ENCODE data around the gene ASNSD1. TPM values are rescaled to one million over a fixed set of nuclear protein-coding genes. Genes with fewer than 3 reads are reported as not detected.

Gene ASNSD1
- total and polyA plus RNA-seq, 9 of the 15 experiments (the other 6 are each of a cell fraction or from before 2014, with no cell fraction given): 23.9 to 56.4 (median 38.3) TPM

DNA sequence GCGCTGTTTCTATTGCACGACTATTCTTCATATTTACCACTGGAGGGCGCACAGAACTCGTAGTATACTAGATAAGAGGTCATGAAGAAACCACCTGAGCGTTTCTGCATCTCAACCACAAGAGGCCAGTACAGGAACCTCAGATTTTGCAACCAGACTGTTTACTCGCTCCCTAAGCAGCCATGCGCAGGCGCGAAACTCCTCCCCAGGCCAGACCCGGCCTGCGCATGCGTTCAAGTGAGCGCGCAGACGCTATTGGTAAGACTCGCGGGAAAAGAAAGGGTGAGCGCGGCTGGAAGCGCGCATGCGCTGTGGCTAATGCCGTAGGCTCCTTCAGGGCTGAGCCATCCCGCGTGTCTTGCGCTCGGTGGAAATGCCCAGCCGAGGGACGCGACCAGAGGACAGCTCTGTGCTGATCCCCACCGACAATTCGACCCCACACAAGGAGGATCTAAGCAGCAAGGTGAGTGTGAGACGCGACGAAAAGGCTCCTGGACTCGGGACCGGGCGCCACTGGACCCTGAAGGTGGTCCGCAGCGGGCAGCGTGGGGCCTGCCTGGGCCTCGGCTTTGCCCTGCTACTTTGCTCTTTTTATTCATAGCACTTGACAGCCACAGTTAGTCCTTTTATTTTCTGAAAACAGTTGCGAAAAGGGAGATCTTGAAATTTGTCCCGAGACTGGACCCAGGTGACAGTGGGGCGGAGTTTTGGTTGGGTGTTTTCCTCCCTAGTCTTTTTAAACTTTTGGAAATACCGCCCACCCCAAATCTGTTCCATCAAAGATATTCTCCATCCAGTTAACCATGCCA, at the start of gene ASNSD1 (continued):
- no peak for TF ChIP-seq SFPQ (IDR thresholded peaks at IDR 0.05; ENCODE audit: low read depth, low read length)
- TF ChIP-seq NR2C1 (IDR thresholded peaks at IDR 0.05): no peak
- no peak for TF ChIP-seq NR2C1 (tag; IDR thresholded peaks at IDR 0.05)
- TF ChIP-seq, protein P1, sequence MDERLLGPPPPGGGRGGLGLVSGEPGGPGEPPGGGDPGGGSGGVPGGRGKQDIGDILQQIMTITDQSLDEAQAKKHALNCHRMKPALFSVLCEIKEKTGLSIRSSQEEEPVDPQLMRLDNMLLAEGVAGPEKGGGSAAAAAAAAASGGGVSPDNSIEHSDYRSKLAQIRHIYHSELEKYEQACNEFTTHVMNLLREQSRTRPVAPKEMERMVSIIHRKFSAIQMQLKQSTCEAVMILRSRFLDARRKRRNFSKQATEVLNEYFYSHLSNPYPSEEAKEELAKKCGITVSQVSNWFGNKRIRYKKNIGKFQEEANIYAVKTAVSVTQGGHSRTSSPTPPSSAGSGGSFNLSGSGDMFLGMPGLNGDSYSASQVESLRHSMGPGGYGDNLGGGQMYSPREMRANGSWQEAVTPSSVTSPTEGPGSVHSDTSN (CRISPR knock-in tag; IDR thresholded peaks at IDR 0.05; ENCODE audit: low read depth): no peak
- TF ChIP-seq, protein P1 (tag; conservative IDR thresholded peaks at IDR 0.05; ENCODE audit: low read depth): no peak
- TF ChIP-seq NFXL1 (CRISPR knock-in tag; IDR thresholded peaks at IDR 0.05): no peak
- TF ChIP-seq TAF1 (IDR thresholded peaks at IDR 0.05; ENCODE audit: control insufficient read depth, extremely low read depth, insufficient read depth, low read length, severe bottlenecking): peak; percentile 51
- no peak for TF ChIP-seq SREBF1 (IDR thresholded peaks at IDR 0.05; ENCODE audit: borderline replicate concordance, low read depth, low read length)
- no peak for TF ChIP-seq TARDBP (IDR thresholded peaks at IDR 0.05)
- no peak for TF ChIP-seq ZSCAN29 (IDR thresholded peaks at IDR 0.05)
- TF ChIP-seq CAMTA2 (CRISPR knock-in tag; conservative IDR thresholded peaks at IDR 0.05): no peak
- no peak for TF ChIP-seq ETV6 (IDR thresholded peaks at IDR 0.05; ENCODE audit: borderline replicate concordance in 1 of 2, low read depth in 2 of 2, low read length in 1 of 2)
- TF ChIP-seq ETV6 (CRISPR knock-in tag; IDR thresholded peaks at IDR 0.05; ENCODE audit: borderline replicate concordance): no peak
- TF ChIP-seq, protein P2, sequence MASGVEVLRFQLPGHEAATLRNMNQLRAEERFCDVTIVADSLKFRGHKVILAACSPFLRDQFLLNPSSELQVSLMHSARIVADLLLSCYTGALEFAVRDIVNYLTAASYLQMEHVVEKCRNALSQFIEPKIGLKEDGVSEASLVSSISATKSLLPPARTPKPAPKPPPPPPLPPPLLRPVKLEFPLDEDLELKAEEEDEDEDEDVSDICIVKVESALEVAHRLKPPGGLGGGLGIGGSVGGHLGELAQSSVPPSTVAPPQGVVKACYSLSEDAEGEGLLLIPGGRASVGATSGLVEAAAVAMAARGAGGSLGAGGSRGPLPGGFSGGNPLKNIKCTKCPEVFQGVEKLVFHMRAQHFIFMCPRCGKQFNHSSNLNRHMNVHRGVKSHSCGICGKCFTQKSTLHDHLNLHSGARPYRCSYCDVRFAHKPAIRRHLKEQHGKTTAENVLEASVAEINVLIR (CRISPR knock-in tag; IDR thresholded peaks at IDR 0.05): no peak
- TF ChIP-seq, protein P3, sequence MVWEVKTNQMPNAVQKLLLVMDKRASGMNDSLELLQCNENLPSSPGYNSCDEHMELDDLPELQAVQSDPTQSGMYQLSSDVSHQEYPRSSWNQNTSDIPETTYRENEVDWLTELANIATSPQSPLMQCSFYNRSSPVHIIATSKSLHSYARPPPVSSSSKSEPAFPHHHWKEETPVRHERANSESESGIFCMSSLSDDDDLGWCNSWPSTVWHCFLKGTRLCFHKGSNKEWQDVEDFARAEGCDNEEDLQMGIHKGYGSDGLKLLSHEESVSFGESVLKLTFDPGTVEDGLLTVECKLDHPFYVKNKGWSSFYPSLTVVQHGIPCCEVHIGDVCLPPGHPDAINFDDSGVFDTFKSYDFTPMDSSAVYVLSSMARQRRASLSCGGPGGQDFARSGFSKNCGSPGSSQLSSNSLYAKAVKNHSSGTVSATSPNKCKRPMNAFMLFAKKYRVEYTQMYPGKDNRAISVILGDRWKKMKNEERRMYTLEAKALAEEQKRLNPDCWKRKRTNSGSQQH (CRISPR knock-in tag; IDR thresholded peaks at IDR 0.05): no peak
- no peak for TF ChIP-seq ZBTB34 (CRISPR knock-in tag; IDR thresholded peaks at IDR 0.05)
- no peak for TF ChIP-seq PHB2 (IDR thresholded peaks at IDR 0.05; ENCODE audit: low read depth)
- TF ChIP-seq MAZ (CRISPR knock-in tag; conservative IDR thresholded peaks at IDR 0.05 in 1 of 2, IDR thresholded peaks at IDR 0.05 in 1 of 2): peak in 1 of 2 experiments; percentile 31; a peak in 1 of 4 replicates
- TF ChIP-seq RCOR1 (IDR thresholded peaks at IDR 0.05; ENCODE audit: borderline replicate concordance in 1 of 2, low read depth in 2 of 2, low read length in 2 of 2): peak in 1 of 2 experiments; percentile 12; a peak in 1 of 4 replicates
